CD4-positive, CD25-positive, alpha-beta regulatory T cell (primary cell): ENCODE results near the gene CC2D2A. TPM values are rescaled to one million over a fixed set of nuclear protein-coding genes. Genes with fewer than 3 reads are reported as not detected.
"Not testable (repeated sequence)": the region's sequence is repeated elsewhere in the genome, so short reads cannot be mapped to it uniquely, and the experiment has no call there.

Experiments
- ATAC-seq, 2 donors: fragments of 150-1000 bp; cut with Tn5 transposase; one replicate each; pipeline ENCODE4 v1.10.0; 2021; ENCODE audit warnings: low read depth in 2 of 2, moderate number of reproducible peaks in 2 of 2, moderate library complexity in 1 of 2
- DNase-seq, 3 donors: peaks; one replicate each; pipeline versions ENCODE4 v3.0.0 to v3.0.0-alpha.2; 2012 to 2022; ENCODE audit warnings: mixed read lengths in 1 of 3
- H3K27ac ChIP-seq: one replicate; pipeline ENCODE4 v1.7.0; 2013; ENCODE audit warnings: mild to moderate bottlenecking, low read length; ENCODE audit not compliant: insufficient read depth, poor library complexity, severe bottlenecking
- H3K27me3 ChIP-seq: one replicate; pipeline ENCODE4 v1.7.0; 2013; ENCODE audit warnings: low read length; ENCODE audit not compliant: control insufficient read depth, insufficient read depth
- H3K36me3 ChIP-seq: one replicate; pipeline ENCODE4 v1.7.0; 2013; ENCODE audit warnings: mild to moderate bottlenecking, low read length, moderate library complexity; ENCODE audit not compliant: control insufficient read depth, insufficient read depth
- H3K4me1 ChIP-seq: 2 replicates; pipeline ENCODE4 v1.7.0; 2013; ENCODE audit warnings: mild to moderate bottlenecking, low read length; ENCODE audit not compliant: insufficient read depth, control insufficient read depth, poor library complexity, severe bottlenecking
- H3K4me3 ChIP-seq: one replicate; pipeline ENCODE4 v1.7.0; 2013; ENCODE audit warnings: low read depth, mild to moderate bottlenecking, low read length, moderate library complexity
- H3K9me3 ChIP-seq, 2 experiments: 1 replicate in 1 of 2; 2 replicates in 1 of 2; pipeline ENCODE4 v1.7.0; 2013; ENCODE audit warnings: low read length in 2 of 2, mild to moderate bottlenecking in 1 of 2, moderate library complexity in 1 of 2; ENCODE audit not compliant: control insufficient read depth in 2 of 2
- H3K27ac Mint-ChIP-seq, 3 donors: one replicate each; pipeline ENCODE4 v1.8.0; 2020 to 2022; ENCODE audit warnings: mild to moderate bottlenecking in 3 of 3, mixed read lengths in 3 of 3, moderate library complexity in 2 of 3
- H3K27me3 Mint-ChIP-seq: one replicate; pipeline ENCODE4 v1.8.0; 2022; ENCODE audit warnings: mild to moderate bottlenecking, mixed read lengths
- H3K36me3 Mint-ChIP-seq: one replicate; pipeline ENCODE4 v1.8.0; 2020; ENCODE audit warnings: mixed read lengths
- H3K4me1 Mint-ChIP-seq, 4 donors: one replicate each; pipeline ENCODE4 v1.8.0; 2020 to 2022; ENCODE audit warnings: mixed read lengths in 4 of 4, mild to moderate bottlenecking in 1 of 4
- H3K4me3 Mint-ChIP-seq, 4 donors: one replicate each; pipeline ENCODE4 v1.8.0; 2020 to 2022; ENCODE audit warnings: mild to moderate bottlenecking in 4 of 4, mixed read lengths in 4 of 4, moderate library complexity in 3 of 4
- H3K9me3 Mint-ChIP-seq, 7 donors: one replicate each; pipeline ENCODE4 v1.8.0; 2020 to 2022; ENCODE audit warnings: mixed read lengths in 7 of 7, mild to moderate bottlenecking in 3 of 7, moderate library complexity in 2 of 7
- polyA plus RNA-seq, 4 donors: library from polyadenylated mRNA; unstranded; fragments of 300-500 nt; fragmentation: Illumina TruSeq; gene quantifications; one replicate each; pipeline ENCODE4 v1.2.3, GENCODE V29; 2021
- total RNA-seq: library from RNA; stranded (reverse); gene quantifications from one replicate; pipeline ENCODE4 v1.2.3, GENCODE V29; 2022

The CC2D2A gene
- total and polyA plus RNA-seq, 5 donors from 2014 or later: 0.09 to 0.64 (median 0.50) TPM; not detected in 1

DNA sequence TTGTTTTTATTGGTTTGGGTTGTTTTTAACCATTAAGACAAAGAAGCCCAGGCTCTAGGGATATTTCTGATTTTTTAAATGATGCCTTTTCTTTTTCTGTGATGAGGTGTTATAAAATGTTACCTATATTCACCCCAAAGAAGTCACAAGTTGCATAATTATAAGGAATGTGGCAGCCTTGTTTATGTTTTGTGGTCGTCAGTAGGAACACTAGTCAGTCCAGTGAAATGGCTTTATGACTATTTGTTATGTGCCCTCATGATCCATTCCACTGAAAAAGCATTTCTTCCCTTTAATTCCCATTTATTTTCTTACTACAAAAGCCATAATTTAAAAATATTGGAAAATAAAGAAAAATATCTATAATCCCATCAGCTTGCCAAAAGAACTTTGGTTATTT lies 34.4 kb downstream of the CC2D2A start:
- no peak overlapping the region for H3K27ac ChIP-seq
- no peak overlapping the region for H3K4me3 Mint-ChIP-seq
- H3K27ac Mint-ChIP-seq: no peak overlapping the region
- H3K27me3 Mint-ChIP-seq: no peaks in the 10 kb centered on the region
- H3K4me1 ChIP-seq: no peaks in the 10 kb centered on the region
- H3K36me3 Mint-ChIP-seq: peaks cover 19% of the 10 kb centered on the region
- H3K4me1 Mint-ChIP-seq: no peaks in the 10 kb centered on the region
- no peaks in the 10 kb centered on the region for H3K36me3 ChIP-seq
- no peaks in the 10 kb centered on the region for H3K9me3 ChIP-seq
- H3K4me3 ChIP-seq: no peak overlapping the region
- peaks cover 0 to 4% (median 0%) of the 10 kb centered on the region in 7 donors for H3K9me3 Mint-ChIP-seq
- DNase-seq (no peak), ATAC-seq (no peak)
- H3K27me3 ChIP-seq: no peaks in the 10 kb centered on the region

DNA sequence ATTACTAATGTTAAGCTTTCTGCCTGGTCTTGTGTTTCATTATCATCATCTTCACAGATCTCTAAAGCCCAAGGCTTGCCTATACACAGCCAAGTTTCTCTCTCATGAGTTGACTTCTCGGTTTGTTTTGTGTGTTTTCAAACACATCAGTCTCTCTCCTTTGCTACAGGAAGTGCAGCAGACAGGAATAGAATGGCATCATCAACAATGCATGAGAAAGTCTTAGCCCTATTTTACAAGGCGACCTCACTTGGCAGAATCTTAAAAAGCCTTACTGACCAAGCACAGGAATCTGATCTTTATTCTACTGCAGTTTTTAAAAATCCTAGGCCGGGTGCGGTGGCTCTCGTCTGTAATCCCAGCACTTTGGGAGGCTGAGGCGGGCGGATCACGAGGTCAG lies 36.8 kb downstream of the CC2D2A start:
- no peak overlapping the region for H3K4me3 Mint-ChIP-seq
- H3K9me3 Mint-ChIP-seq: peaks cover 0 to 4% (median 0%) of the 10 kb centered on the region in 7 donors
- peaks cover 16% of the 10 kb centered on the region for H3K36me3 Mint-ChIP-seq
- ATAC-seq: no peak
- Histone ChIP-seq H3K36me3 (no peaks in the 10 kb centered on the region), H3K9me3 (no peaks in the 10 kb centered on the region), H3K4me3 (no peak overlapping the region), H3K4me1 (no peaks in the 10 kb centered on the region), H3K27me3 (no peaks in the 10 kb centered on the region), H3K27ac (no peak overlapping the region)
- DNase-seq: no peak
- no peaks in the 10 kb centered on the region for H3K27me3 Mint-ChIP-seq
- H3K4me1 Mint-ChIP-seq: no peaks in the 10 kb centered on the region
- H3K27ac Mint-ChIP-seq: no peak overlapping the region

DNA sequence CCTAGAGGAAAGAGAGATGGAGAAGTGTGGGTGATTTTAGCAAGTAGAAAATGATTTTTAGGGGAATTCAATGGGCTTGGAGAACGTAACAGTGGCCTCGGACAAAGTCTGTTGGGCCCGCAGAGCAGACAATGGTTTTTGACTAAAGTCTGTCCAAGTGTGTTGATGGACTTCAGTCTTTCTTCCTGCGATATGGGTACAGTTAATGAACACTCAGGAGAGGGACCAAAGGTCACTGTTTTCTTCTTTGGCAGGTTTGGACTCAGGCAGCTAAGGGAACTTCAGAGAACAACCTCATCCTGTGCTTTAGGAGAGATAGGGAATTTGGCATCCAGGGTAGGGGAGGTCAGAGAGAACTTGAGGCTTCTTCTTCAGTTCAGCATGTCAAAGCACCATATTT lies 38.0 kb downstream of the CC2D2A start:
- Mint-ChIP-seq H3K9me3 (peaks cover 0 to 4% (median 0%) of the 10 kb centered on the region in 7 donors), H3K27me3 (no peaks in the 10 kb centered on the region), H3K36me3 (peaks cover 20% of the 10 kb centered on the region)

DNA sequence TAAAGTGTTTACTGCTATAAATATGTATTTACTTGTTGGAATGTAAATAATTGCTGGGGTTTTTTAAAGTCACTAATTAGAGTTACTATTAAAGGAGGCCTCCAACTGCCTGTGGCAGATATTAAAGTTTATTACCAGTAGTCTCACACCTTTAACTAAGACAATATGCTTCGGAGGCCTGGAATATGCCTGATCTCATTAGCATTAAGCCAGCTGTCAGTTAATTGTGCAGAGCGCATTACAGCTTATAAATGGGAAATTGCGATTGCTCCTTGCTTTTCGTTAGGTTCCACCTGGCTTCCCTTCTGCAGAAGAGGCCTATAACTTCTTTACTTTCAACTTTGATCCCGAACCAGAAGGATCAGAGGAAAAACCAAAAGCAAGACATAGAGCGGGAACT lies 41.3 kb downstream of the CC2D2A start:
- no peak overlapping the region for H3K27ac ChIP-seq
- Mint-ChIP-seq H3K36me3 (peaks cover 25% of the 10 kb centered on the region), H3K27ac (peak overlapping the region in 1 of 3 donors; percentile 46), H3K4me3 (no peak overlapping the region), H3K4me1 (no peaks in the 10 kb centered on the region), H3K9me3 (peaks cover 0 to 4% (median 0%) of the 10 kb centered on the region in 7 donors), H3K27me3 (no peaks in the 10 kb centered on the region)
- no peak for ATAC-seq
- H3K36me3 ChIP-seq: no peaks in the 10 kb centered on the region
- H3K4me3 ChIP-seq: no peak overlapping the region
- no peak for DNase-seq
- no peaks in the 10 kb centered on the region for H3K9me3 ChIP-seq
- H3K4me1 ChIP-seq: no peaks in the 10 kb centered on the region
- H3K27me3 ChIP-seq: no peaks in the 10 kb centered on the region

More for the DNA sequence above, 38.0 kb downstream of the CC2D2A start:
- Histone ChIP-seq H3K27me3 (no peaks in the 10 kb centered on the region), H3K36me3 (no peaks in the 10 kb centered on the region), H3K4me3 (no peak overlapping the region), H3K4me1 (no peaks in the 10 kb centered on the region), H3K27ac (no peak overlapping the region), H3K9me3 (no peaks in the 10 kb centered on the region)
- Mint-ChIP-seq H3K27ac (no peak overlapping the region), H3K4me1 (no peaks in the 10 kb centered on the region), H3K4me3 (no peak overlapping the region)
- DNase-seq (no peak), ATAC-seq (no peak)

DNA sequence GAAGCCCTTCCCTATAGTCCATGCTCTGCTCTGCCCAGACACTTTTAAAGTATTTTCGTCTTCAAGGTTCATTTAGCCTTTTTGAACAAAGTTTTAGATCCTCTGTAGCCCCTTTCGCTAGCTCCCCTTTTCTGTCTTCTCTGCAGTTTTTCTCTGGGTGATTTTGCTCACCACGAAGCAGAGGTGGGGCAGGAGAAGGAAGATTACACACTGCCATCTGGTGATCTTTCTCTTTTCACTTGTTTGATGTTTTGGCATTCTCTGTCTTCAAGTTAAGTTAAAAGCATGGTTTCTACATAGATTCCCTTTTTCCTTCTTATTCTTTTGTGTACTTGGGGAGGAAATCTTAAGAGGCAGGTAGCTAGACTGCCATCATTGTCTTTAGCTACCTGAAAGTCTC lies 43.9 kb downstream of the CC2D2A start:
- H3K27me3 ChIP-seq: no peaks in the 10 kb centered on the region
- Mint-ChIP-seq H3K9me3 (peaks cover 0 to 3% (median 0%) of the 10 kb centered on the region in 7 donors), H3K27ac (no peak overlapping the region), H3K27me3 (no peaks in the 10 kb centered on the region), H3K36me3 (peaks cover 13% of the 10 kb centered on the region), H3K4me1 (peaks cover 0 to 2% (median 0%) of the 10 kb centered on the region in 4 donors), H3K4me3 (no peak overlapping the region)
- H3K36me3 ChIP-seq: no peaks in the 10 kb centered on the region
- H3K9me3 ChIP-seq: no peaks in the 10 kb centered on the region
- no peak overlapping the region for H3K4me3 ChIP-seq
- H3K27ac ChIP-seq: no peak overlapping the region
- H3K4me1 ChIP-seq: no peaks in the 10 kb centered on the region
- ATAC-seq (no peak), DNase-seq (no peak)

DNA sequence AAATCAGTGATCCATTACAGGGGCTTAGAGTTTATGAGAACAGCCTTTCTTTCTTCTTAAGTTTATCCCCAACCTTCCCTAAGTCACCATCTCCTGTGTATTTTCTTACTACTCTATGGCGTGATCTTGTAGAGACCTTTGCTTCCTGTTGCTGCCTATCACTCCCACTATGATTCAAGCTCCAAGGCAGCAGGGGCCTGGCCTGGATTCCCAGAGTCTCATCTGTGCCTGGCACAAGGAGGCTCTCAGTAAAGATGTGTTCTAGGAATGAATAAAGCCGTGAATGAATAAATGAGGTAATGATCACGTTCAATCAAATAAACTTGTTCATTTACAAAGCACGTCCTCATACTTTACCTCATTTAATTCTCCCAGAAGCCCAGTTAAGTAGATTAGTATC lies 45.4 kb downstream of the CC2D2A start:
- no peaks in the 10 kb centered on the region for H3K27me3 Mint-ChIP-seq
- Histone ChIP-seq H3K27ac (no peak overlapping the region), H3K27me3 (no peaks in the 10 kb centered on the region), H3K4me3 (no peak overlapping the region), H3K36me3 (no peaks in the 10 kb centered on the region), H3K4me1 (no peaks in the 10 kb centered on the region), H3K9me3 (no peaks in the 10 kb centered on the region)
- H3K4me1 Mint-ChIP-seq: peaks cover 0 to 2% (median 0%) of the 10 kb centered on the region in 4 donors
- no peak overlapping the region for H3K27ac Mint-ChIP-seq
- ATAC-seq (no peak), DNase-seq (no peak)
- H3K9me3 Mint-ChIP-seq: peaks cover 0 to 7% (median 0%) of the 10 kb centered on the region in 7 donors
- no peak overlapping the region for H3K4me3 Mint-ChIP-seq
- H3K36me3 Mint-ChIP-seq: peaks cover 17% of the 10 kb centered on the region

DNA sequence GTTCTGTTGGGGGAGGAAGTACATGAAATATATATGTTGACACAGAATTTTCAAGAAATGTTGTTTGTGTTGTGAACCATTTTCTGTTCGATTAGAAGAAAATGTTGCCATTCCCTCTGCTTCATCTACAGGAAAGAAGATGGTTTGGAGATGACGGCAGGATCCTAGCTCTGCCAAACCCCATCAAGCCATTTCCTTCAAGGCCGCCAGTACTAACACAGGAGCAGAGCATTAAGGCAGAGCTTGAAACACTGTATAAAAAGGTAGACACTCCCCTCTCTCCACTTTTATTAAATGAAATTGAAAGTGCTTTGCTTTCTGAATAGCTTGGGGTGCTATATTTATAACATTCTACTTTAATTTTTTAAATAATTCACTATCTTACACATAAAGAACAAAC lies 46.8 kb downstream of the CC2D2A start:
- Histone ChIP-seq H3K9me3 (no peaks in the 10 kb centered on the region), H3K27ac (no peak overlapping the region), H3K4me3 (no peak overlapping the region), H3K36me3 (no peaks in the 10 kb centered on the region), H3K27me3 (no peaks in the 10 kb centered on the region), H3K4me1 (no peaks in the 10 kb centered on the region)
- peak overlapping the region in 1 of 3 donors; percentile 14 for H3K27ac Mint-ChIP-seq
- no peaks in the 10 kb centered on the region for H3K27me3 Mint-ChIP-seq
- H3K4me1 Mint-ChIP-seq: peaks cover 0 to 2% (median 0%) of the 10 kb centered on the region in 4 donors
- DNase-seq (no peak), ATAC-seq (no peak)
- H3K4me3 Mint-ChIP-seq: no peak overlapping the region
- peaks cover 17% of the 10 kb centered on the region for H3K36me3 Mint-ChIP-seq
- H3K9me3 Mint-ChIP-seq: peaks cover 0 to 7% (median 0%) of the 10 kb centered on the region in 7 donors

DNA sequence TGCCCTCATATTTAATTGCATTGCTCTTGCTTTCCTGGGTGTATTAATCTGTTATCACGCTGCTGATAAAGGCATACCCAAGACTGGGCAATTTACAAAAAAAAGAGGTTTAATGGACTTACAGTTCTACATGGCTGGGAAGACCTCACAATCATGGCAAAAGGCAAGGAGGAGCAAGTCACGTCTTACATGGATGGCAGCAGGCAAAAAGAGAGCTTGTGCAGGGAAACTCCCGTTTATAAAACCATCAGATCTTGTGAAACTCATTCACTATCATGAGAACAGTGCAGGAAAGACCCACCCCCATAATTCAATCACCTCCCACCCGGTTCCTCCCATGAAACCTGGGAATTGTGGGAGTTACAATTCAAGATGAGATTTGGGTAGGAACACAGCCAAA lies 48.0 kb downstream of the CC2D2A start:
- DNase-seq, H3K4me3 ChIP-seq, H3K27me3 Mint-ChIP-seq, H3K36me3 ChIP-seq, H3K27ac Mint-ChIP-seq, H3K4me3 Mint-ChIP-seq, H3K27me3 ChIP-seq, H3K27ac ChIP-seq, H3K9me3 ChIP-seq, H3K9me3 Mint-ChIP-seq, ATAC-seq, H3K4me1 ChIP-seq, H3K4me1 Mint-ChIP-seq: not testable (repeated sequence)
- peaks cover 15% of the 10 kb centered on the region for H3K36me3 Mint-ChIP-seq
